HG02885 (cell line): ENCODE data around the gene VSIG10L.

Experiments
- ATAC-seq: cut with Tn5 transposase; IDR thresholded peaks from one replicate; pipeline ENCODE4 v1.9.1; 2021; ENCODE audit warnings: mild to moderate bottlenecking; ENCODE audit not compliant: unreplicated experiment, poor library complexity

Gene VSIG10L

GRCh38 chr19:51321799-51322198 is 20.1 kb downstream of the VSIG10L start:
- no peak for ATAC-seq

GRCh38 chr19:51320280-51320657 is 21.7 kb downstream of the VSIG10L start:
- ATAC-seq: no peak

GRCh38 chr19:51319649-51320279 is 22.2 kb downstream of the VSIG10L start:
- ATAC-seq: no peak

GRCh38 chr19:51318687-51319648 is 23.0 kb downstream of the VSIG10L start:
- no peak for ATAC-seq

- ATAC-seq: no peak
These were observed 24.0 kb downstream of the VSIG10L start for GRCh38 chr19:51317968-51318367.

GRCh38 chr19:51317376-51317775 is 24.6 kb downstream of the VSIG10L start:
- ATAC-seq: no peak

- ATAC-seq: no peak
These were observed 25.3 kb downstream of the VSIG10L start for GRCh38 chr19:51316688-51317087.

GRCh38 chr19:51311351-51312257 is 30.3 kb downstream of the VSIG10L start, which contains the start of gene IGLON5:
Gene IGLON5 (plus strand): TSS chr19:51311644. CDS start chr19:51311848, 204 bp downstream.
- ATAC-seq: no peak

GRCh38 chr19:51305479-51305878 is 36.5 kb downstream of the VSIG10L start:
- ATAC-seq: no peak

GRCh38 chr19:51301266-51301665 is 40.7 kb downstream of the VSIG10L start:
- no peak for ATAC-seq

GRCh38 chr19:51297406-51297805 is 44.5 kb downstream of the VSIG10L start:
- ATAC-seq: no peak

GRCh38 chr19:51296336-51297093 is 45.4 kb downstream of the VSIG10L start:
- no peak for ATAC-seq

- ATAC-seq: no peak
These were observed 46.4 kb downstream of the VSIG10L start for GRCh38 chr19:51295382-51296126.

GRCh38 chr19:51294977-51295375 is 47.0 kb downstream of the VSIG10L start:
- no peak for ATAC-seq

GRCh38 chr19:51294211-51294976 is 47.5 kb downstream of the VSIG10L start:
- no peak for ATAC-seq

- no peak for ATAC-seq
These were observed 48.2 kb downstream of the VSIG10L start for GRCh38 chr19:51293571-51294210.

GRCh38 chr19:51292971-51293370 is 49.0 kb downstream of the VSIG10L start:
- ATAC-seq: no peak

GRCh38 chr19:51289635-51290034 is 52.3 kb downstream of the VSIG10L start:
- no peak for ATAC-seq
